Activated CD4-positive, alpha-beta T cell treated with anti-CD3 and anti-CD28 coated beads, Interleukin-2, amount 50 U/mL, for 48 hours (primary cell): ENCODE data around the gene NEK6.
A peak's percentile ranks its signal among the peaks of the same experiment; 100 is the strongest.

ENCODE experiments used
- DNase-seq, 2 experiments: peaks; one replicate each; pipeline ENCODE4 v3.0.0-alpha.2; 2020

NEK6 gene

DNA sequence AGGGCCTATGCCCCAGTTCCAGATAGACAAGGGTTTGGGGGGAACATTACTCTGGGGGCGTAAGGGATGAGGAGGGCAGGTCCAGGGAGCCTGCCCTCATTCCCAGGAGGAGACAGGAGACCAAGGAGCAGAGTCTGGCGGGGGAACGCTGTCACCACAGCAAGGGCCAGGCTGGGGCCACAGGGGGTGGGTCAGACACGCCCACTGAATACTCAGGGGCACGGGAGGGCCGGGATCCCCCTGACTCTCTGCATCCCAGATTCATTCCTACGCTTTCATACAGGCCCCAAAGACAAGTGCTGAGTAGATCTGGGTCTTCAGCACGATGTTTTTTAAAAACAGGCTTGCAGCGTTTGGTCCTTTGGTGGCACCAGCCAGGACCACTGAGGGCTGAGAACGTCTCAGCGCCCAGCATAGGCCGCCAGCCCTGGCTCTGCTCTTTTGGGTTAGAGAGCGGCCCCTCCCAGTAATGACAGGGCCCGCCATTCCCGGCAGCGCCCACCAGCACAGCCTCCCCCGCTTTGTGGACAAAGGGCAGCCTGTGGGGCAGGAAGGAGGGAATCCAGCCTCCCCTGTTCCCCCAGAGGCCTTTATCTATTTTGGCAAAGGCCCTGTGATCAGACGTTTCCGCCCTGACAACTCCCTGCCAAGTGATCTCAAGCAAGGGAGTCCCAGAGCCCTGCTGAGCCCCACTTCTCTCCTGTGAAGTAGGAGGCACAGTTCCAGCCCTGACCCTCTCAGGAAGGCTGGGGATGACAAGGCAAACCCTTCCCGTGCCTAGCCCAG lies 24.9 kb downstream of the NEK6 start:
- DNase-seq = no peak

DNA sequence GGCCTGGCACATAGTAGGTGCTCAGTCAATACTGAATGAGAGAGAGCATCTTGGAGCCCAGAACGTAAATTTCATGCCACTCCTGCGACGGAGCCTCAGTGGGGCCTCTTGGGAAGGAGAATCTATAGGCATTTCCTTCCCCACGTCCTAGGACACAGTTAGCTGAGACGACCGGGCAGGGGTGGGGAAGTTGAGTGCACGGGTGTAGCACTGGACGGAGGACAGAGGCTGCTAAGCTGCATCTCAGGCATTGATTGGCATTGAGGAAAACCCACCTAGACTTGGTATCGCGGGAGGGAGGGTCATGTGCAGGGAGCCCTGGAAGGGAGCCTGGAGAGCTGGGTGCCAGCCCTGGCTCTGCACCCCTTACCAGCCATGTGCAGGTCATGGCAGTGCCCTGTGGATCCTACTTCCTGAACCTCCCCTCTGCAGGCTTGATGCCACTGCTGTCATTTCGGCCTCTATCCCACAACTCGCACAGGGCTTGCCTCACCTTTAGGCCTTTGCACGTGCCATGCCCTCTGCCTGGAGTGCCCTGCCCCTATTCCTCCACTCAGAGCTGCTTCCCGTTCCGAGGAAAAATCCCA lies 25.6 kb downstream of the NEK6 start:
- no peak for DNase-seq

GRCh38 chr9:124284237-124284831 lies 26.6 kb downstream of the NEK6 start:
- no peak for DNase-seq

DNA sequence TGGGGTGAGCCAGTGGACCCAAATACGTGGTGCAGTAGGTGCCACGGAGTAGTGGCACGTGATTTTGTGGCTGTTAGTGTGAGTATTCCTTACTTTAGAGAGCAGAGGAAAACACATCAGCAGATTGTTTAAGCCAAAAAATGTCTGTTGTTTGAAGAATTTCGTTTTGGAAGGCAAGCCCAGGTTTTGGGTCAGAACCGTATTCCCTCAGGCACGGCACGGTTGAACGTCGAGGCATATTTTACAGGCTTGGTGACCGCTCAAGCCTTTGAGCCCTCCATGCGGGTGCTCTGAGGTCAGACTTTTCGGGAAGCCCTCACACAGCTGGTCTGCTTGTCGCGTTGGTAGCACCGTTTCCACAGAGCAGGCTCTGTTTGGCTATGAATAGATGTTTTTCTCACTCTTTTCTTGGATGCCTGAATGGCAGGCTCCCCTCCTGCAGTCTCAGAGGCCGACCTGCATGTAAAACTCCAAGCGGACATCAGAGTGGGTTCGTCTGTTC lies 27.2 kb downstream of the NEK6 start:
- DNase-seq = no peak

GRCh38 chr9:124285490-124285889 lies 27.7 kb downstream of the NEK6 start:
- no peak for DNase-seq

GRCh38 chr9:124285903-124286291 lies 28.1 kb downstream of the NEK6 start:
- DNase-seq = peak; percentile 52 to 67

GRCh38 chr9:124286292-124286931 lies 28.7 kb downstream of the NEK6 start:
- peak; percentile 64 to 76 for DNase-seq

DNA sequence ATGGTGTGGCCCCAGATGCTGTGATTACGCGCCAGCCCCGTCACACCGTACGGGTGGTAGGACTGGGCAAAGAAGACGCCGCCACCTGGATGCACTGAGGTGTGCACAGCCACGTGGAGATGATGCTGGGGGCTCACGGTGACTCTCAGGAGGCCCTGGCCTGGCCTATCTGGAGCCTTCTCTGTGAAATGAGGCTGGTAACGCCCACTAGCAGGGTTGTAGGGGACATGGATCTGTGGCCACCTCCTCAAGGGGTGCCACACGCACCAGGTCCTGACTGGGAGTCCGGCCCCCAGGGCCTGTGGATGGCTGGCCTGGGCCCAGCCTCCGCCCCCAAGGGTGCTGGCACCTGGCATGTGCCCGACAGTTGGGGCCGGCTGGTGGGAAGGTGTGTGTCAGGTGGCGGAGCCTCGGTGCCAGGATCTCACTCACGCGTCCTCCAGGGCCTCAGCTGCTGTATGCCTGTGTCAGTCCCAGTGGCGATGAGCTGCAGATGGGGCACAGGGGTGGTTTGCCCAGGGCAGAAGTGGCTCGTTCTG lies 32.4 kb downstream of the NEK6 start:
- DNase-seq = no peak

DNA sequence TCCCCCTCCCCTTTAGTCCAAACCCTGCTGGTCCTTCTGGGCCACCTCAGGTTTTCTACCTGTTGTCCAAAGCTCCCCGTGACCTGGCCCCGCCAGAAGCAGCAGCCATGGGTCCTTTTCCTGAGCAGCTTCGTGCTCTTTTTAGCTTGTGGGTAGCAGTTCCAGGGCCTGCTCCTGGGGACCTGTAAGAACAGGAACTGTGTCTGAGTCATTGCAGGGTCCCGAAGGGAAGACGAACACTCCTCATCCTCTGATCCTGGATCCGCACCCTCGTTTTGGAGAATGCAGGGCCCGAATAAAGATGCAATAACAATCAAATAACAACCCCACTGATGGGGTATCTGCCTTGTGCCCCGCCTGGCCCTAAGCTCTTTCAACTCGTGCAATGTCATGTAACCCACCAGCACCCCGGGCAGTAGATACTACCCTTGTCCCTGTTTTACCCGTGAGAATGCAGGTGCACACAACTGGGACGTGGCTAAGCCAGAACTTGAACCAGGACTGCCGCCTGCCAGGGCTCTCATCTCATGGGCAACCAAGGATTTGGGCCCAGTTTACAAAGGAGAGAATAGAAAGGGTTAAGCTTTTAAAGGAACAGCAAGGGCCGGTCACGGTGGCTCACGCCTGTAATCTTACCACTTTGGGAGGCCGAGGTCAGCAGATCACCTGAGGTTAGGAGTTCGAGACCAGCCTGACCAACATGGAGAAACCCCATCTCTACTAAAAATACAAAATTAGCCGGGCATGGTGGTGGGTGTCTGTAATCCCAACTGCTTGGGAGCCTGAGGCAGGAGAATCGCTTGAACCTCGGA lies 33.2 kb downstream of the NEK6 start:
- DNase-seq = no peak

DNA sequence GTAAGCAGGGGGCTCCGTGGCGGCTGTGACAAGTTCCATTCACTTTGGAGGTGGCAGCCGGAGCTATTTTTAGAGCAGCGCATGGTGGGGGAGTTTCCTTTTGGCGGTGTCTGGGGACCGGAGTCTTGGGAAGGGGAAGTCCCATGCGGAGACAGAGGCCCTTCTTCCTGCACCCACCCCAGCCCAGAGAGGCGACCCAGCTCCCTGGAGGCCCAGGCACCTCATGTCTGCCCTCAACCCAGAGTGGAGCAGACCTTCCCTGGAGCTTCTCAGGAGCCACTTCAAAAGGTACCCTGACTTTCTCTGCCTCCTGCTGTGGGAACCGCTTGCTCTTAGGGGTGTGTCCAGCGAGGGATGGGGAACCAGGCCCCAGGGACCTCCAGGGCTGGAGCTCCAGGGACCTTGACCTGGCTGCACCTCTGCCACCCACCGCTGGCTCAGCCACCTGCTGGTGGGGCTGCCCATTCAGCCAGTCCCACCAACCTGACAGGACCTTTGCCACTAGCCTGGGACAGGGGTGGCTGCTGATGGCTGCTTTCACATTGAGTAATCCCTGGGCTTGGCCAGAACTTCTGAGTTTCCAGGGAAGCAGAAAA lies 34.1 kb downstream of the NEK6 start:
- DNase-seq = peak; percentile 58 to 69

DNA sequence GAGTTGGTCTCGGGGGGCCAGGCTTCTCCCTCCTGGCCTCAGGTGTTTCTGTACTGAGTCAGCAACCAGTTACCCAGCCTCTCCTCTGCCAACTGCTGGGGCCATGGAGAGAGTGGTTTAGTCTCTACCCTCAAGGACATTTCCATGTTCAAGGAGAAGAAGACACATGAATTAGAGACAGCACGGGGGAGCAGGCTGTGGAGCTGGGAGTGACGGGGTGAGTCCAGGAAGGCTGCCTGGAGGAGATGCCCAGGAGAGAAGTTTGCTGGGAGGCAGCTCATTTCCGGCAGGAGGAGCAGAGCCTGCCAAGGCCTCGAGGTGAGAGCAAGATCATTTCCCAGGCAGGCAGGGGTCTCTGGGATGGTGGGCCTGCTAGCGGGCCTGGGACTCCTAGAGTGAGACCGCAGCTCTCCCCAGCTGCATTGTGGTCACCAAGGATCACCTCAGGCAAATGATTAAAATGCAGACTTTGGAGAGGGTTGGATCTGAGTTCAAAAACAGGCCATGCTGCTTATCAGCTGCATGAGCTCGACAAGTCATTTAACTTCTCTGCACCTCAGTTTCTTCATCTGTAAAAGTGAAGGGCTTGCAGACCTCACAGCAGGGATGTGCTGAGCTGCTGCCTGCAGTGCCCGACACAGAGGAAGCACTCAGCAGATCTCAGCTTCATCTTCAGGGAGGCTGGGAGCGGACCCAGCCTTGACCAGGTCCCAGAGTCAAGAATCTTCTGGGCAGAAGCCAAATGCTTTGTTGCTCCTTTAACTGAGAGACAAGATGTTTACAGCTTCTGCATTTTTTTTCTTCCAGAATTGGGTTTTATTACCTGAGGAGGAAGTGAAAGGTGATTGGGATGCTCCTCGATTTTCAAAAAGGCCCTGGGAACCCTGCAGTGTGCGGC lies 35.2 kb downstream of the NEK6 start:
- no peak for DNase-seq

DNA sequence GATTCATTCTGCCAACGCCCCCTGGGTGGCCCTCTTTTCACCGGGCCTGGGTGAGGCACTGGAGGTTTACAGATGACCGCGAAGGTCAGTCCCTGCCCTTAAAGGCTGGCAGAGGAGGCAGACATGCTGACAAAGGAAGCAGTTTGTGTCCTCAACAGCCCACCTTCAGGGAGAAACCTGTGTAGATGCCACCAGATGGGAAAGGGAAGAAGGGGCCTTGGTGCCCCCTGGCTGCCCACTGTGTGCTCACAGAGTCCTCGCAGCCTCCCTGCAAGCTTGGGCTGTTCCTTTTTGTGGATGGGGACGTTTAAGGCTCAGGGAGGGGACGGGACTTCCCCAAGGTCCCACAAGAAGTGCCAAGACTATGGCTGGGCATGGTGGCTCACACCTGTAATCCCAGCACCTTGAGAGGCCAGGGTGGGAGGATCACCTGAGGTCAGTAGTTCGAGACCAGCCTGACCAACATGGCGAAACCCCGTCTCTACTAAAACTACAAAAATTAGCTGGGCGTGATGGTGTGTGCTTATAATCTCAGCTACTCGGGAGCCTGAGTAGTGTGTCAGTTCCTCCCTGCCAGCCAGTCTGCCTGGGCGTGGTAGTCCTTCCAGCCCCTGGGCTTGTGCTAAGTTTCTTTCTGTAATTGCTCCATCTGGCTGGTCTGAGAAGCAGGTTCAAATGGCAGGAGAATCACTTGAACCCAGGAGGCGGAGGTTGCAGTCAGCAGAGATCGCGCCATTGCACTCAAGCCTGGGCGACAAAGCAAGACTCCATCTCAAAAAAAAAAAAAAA lies 36.2 kb downstream of the NEK6 start:
- no peak for DNase-seq

DNA sequence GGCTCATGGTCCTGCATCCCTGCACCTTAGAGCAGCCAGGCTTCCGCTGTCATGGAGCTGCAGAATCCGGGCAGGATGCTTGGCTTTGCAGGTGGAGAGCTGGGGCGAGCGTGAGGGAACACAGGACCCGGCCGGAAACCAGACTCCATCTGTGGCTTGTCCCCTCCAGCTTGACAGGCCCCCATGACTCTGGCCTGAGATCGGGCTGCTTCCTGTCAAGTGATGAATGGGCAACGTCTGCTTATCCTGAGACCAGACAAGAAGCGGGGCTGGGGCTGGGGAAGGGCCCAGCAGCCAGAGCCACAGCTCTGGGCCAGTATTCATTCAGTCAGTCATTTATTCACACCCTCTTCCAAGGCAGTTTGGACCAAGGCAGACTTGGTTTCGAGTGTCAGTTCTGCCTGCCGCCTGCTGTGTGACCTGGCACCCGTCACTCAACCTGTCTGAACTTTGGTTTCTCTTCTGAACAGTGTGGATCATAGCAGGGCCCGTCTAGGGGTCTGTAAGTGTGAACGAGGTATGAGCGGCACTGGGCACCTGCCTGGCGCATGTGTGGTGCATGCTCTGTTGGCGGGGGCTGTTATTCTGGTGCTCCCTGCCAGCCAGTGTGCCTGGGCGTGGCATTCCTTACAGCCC lies 37.5 kb downstream of the NEK6 start:
- no peak for DNase-seq

DNA sequence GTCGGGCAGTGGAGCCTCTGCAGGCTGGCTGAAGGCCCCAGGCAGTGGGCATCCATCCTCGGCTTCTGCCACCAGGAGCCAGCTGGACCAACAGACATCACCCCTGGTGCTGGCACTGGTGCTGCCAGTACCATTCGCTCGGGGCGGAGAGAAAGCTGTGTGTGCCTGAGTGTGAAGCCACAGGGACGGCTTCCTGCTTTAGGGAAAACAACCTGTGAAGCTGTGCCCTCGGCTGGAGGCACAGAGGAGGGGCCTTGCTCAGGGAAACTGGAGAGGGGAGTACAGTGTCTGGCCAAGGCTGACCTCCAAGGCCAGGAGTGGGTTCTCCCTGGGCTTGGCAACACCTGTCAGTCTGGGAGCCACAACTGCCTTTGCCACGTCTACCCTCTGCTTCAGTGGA lies 38.3 kb downstream of the NEK6 start:
- no peak for DNase-seq

DNA sequence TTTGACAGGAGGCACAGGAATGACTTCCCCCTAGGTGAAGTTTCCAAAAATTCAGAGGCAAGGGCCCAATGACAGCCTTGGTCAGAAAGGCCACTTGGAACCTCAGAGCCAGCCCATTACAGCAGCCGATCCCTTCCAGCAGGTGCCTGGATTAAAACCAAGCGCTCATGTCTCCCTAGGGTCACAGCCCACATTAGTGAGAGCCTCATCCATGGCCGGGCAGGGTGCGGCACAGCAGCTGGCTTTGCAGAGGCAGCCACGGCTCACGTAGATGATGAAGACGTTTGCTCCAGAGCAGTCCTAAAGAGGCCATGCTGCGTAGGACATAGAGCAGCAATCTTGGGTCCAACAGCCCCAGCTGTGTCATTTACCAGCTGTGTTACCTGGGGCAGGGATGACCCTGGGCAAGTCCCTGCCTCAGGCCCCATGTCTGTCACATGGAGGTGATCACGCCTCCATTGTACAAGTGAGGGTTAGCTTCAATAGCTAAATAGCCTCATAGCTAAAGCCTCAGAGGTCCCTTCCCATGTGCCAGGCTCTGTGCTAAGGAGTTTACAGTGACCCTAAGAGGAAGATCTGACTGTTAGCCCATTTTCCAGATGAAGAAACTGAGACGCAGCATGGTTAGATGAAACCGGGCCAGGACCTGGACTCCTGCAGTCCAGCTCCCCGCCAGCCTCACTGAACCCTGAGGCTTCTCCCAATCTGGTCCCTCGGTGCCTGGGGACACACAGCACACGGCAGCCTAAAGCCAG lies 39.2 kb downstream of the NEK6 start:
- DNase-seq = no peak

- no peak for DNase-seq
Observed at GRCh38 chr9:124297551-124297901, 39.8 kb downstream of the NEK6 start.

DNA sequence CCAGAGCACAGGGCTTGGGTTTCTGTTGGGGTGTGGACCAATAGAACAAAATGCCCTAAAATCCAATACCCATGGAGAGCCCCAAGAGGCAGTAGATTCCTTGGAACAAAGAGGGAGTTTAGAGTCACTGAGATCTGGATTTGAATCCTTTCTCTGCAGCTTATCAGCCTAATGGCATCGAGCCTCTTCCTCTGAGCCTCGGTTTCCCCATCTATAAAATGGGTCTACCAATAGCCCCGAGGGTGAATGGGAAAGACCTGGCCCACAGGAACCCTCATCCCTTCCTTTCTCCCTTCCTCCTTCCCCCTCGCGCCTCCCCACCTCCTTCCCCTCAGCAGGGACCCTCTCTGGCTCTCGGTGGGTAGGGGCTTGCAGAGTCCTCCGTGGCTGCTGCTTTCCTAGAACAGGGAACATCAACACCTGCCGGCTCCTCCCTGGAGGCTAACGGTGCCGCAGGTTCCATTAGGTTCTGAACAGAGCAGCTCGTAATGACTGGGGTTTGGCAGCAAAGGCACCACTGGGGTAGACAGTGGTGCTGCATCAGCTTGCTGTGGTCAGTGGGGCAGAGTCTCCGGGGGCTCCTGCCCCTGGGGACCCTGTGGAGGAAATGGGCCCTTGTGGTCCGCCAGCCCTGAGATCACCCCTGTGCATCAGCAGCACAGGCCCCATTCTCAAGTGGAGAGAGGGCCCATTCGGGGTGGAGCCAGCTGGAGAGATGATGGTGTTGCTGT lies 40.3 kb downstream of the NEK6 start:
- DNase-seq = no peak

GRCh38 chr9:124298646-124299235 lies 41.0 kb downstream of the NEK6 start:
- DNase-seq = no peak
